LNCAP (cell line): Measurements from ENCODE around the gene RGS14.

ENCODE experiments used
- TF ChIP-seq, protein P1 (sequence below): fragments of 450-650 bp; IDR thresholded peaks from 2 replicates; pipeline ENCODE4 v1.5.1; 2017; ENCODE audit warnings: mild to moderate bottlenecking

The RGS14 gene

DNA sequence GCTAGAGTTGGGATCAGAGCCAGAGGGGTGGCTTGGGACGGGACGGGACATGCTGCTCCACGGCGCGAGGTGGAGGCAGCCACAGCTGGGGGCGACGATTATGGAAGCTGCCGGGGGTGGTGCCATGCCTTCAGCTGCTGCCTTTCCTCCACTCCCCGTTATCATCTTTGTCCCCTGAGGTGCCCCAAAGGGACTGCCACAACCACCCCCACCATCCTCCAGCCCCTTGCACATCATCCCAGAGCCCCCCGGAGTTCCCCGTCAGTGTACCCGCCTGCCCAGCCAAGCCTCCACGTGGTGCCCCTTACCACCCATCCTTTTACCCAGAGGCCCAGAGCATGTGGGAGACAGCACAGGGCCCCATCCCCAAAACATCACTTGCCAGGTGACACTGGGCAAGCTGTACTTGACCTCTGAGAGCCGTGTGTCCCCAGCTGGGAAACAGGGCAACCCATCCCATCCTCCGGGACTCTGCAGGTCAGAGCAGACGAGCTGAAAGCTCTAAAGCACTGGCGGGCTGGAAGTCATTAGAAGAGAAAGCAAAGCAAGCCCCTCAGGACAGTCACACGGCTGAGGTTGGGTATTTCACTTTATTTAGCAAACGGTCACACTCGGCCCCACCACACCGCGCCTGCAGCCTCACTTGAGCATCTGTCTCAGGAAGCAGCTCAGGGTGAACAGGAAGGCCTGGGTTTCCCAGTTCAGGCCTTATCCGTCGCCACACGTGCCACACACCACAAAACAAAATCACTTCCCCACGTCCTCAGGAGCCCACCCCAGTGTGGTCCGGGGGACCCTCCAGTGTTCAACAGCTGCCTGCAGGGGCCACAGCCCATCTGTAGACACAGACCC lies 26.5 kb upstream of the RGS14 start:
- TF ChIP-seq, protein P1, sequence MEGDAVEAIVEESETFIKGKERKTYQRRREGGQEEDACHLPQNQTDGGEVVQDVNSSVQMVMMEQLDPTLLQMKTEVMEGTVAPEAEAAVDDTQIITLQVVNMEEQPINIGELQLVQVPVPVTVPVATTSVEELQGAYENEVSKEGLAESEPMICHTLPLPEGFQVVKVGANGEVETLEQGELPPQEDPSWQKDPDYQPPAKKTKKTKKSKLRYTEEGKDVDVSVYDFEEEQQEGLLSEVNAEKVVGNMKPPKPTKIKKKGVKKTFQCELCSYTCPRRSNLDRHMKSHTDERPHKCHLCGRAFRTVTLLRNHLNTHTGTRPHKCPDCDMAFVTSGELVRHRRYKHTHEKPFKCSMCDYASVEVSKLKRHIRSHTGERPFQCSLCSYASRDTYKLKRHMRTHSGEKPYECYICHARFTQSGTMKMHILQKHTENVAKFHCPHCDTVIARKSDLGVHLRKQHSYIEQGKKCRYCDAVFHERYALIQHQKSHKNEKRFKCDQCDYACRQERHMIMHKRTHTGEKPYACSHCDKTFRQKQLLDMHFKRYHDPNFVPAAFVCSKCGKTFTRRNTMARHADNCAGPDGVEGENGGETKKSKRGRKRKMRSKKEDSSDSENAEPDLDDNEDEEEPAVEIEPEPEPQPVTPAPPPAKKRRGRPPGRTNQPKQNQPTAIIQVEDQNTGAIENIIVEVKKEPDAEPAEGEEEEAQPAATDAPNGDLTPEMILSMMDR = no peak

DNA sequence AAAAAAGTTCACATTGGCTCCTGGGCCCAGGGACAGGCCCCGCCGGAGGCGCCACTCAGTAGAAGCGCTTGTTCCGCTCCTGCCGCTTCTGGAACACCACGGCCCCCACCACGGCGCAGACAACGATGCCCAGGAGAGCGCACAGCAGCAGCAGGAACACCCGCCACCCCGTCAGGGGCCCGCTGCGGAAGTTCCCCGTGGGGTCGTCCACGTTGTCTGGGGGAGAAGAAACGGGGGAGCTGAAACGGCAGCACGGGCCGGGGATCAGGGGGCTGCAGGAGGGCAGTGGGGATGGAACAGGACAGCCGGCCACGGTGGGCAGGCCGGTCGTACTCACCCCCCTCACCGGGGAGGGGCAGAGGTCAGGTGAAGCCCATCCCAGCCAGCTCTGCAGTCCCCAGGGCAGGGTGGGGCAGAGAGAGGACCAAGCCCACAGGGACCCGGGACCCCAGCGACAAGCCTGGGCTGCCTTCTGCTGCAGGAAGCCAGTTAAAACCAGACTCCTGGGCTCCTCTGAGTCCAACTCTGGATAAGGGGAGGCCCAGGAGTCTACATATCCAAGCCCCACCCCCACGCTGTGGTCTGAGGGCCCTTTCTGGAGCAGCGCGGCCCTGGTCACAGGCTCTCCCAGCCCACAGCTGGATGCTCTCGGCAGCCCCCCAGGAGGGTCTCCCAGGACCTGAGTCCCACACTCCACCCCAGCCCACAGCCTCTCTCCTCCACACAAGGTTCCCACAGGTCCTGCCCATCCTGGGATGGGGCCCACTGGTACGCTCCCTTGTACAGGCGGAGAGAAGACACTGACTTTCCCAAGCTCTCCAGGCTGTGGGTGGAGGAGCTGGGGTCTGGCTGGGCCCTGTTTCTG lies 25.5 kb upstream of the RGS14 start:
- TF ChIP-seq, protein P1 = no peak

DNA sequence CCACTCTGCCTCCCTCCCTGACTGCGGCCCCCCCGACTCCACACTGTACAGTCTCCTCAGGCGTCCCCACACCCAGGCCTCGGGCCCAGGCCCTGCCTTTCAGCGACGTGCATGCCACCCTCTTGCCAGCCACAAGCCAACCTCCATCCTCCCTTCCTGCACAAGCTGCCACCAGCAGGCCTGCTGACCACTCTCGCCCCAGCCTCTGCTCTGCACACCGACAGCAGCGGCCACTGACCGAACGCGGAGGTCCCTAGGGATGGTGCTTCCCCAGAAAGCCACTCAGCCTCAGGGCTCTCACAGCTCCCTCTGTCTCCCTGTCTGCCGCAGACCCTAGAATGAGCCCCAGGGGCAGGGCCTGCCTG lies 24.8 kb upstream of the RGS14 start:
- TF ChIP-seq, protein P1 = no peak

DNA sequence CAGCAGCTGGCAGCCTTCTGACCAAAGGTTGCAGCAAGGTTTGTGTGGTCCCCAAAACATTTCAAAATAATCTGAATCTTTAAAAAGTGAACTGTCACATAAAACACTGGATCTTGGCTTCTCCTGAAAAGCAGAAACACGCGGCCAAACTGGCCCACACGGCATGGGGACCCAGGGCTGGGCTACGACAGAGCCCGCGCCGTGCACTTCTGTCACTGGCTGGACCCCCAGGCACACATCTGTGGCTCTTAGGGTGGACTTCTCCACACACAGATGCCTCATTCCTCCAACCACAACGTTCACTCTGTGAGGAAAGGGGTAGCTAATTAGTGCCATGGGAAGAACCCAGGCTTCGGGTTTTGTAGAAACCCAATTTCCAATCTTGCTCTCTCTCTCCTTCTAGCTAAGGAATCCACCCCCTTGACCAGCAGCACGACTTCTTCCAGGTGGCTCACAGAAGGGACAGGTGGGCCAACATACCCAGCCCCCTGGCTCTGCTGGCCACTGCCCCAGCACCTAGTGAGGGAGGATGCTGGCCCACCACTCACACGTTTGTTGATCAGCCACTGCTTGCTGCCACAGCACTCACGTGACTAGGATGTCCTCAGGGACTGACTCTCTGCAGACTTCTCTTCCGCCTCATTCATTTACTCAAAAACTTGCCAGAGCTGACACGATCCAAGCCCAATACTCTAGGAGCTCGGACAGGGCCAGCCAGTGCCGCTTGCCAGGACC lies 24.1 kb upstream of the RGS14 start:
- TF ChIP-seq, protein P1 = no peak

DNA sequence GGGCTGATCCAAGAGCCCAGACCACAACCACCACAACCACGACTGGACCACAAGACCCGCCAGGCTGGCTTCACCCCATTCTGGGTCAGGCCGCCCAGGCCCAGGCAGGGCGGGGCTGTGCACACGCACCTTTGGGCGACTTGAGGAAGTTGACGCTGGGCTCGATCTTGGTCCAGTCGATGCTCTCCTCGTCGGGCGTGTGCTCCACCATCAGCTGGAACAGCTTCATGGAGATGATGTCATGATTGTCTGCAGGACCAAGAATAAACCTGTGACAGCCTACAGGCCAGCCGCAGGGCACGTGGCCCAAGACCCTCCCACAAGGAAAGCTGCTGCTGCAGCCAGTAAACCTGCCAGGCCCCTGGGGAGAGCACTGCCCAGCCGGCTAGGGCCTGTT lies 23.6 kb upstream of the RGS14 start:
- TF ChIP-seq, protein P1 = no peak

DNA sequence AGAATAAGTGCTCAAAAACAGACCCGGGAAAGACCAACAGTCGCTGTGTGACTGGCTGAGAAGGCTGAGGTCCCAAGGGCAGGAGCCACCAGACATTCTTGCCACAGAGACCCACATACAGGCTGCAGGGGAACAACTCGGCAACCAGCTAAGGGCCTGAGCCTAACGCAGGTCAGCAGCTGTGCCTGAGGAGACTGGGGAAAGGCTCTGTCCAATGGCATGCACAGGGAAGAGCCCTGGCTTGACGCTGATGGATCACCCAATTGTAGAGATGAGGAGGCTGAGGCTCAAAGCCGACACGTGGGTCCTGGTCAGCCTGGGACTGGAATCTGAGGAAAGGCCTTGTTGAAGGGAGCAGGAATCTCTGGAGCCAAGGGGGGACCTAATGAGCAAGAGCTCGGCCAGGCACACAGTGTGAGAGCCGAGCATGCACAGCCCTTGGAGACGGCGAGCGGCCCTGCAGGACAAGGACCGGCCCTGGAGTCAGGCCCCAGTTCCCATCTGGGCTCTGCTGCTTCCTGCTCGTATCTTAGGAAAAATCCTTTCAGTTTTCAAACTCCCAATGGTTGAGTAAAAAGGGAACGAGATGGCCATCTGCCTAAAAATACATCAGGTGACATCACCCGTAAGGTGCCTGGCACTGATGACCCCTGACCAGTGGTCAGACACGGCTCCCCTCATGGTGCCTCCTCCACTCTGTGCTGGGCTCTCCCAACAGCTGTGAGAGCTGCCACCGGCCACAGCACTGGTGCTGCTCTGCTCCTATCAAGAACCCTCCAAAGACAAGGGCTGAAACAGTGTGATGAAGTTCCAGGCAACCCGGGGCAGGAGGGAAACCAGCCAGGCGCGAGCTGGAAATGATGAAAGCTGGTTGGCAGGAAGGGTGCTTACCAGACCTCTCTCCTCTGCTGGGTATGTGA lies 22.7 kb upstream of the RGS14 start:
- TF ChIP-seq, protein P1 = no peak

DNA sequence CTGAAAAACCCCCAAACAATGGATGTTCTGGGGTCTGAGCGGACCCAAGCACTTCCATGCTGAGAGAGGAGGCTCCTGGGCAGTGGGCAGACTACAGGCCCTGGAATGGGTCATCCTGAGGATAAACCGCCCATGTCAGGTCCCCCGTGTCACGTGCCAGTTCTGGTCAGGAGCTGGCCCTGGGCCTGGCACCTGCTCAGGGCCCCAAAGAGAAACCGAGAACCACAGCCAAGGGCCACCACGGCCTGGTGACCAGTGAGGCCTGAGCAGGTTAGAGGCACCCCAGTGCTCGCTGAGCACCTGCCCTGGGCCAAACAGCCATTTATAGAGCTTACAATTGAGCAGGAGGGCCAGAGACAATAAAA lies 22.0 kb upstream of the RGS14 start:
- TF ChIP-seq, protein P1 = no peak
